T-helper 2 cell (primary cell): Measurements from ENCODE around the gene HDGFL3.
A peak's percentile ranks its signal among the peaks of the same experiment; 100 is the strongest.
"Not testable (repeated sequence)": the region's sequence is repeated elsewhere in the genome, so short reads cannot be mapped to it uniquely, and the experiment has no call there.

ENCODE experiments used
- DNase-seq, 5 experiments: peaks; one replicate each; pipeline versions ENCODE4 v3.0.0 to v3.0.0-alpha.2; 2012 to 2022
- total RNA-seq, 2 donors: gene quantifications; one replicate each; lab custom pipeline; 2026; lab: John Stamatoyannopoulos, UW

Gene HDGFL3
- 6.2 to 11.9 reads per million in 2 donors for total RNA-seq

- DNase-seq = peak in 1 of 5 experiments; percentile 71
Measured at GRCh38 chr15:83207660-83208366, at the start of gene HDGFL3. TSS of gene HDGFL3 (minus strand) at chr15:83207823. CDS start at chr15:83207414, 409 bp downstream.

GRCh38 chr15:83250781-83251180 is 43.2 kb upstream of the HDGFL3 start:
- no peak for DNase-seq

DNA sequence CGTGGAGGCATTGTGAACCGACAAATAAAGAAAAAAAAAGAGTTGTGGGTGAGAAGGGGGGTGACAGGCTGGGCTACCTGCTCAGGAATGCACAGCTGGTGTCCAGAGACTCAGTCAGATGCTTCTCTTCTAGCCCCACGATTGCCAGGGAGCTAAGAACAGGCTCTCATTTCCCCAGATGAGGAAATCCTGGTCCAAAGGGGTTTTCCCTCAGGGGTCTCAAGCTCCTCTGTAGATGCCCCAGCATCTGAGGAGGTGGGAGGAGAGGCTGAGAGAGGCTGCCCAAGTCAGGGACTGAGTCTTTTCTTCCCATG is 41.4 kb upstream of the HDGFL3 start:
- no peak for DNase-seq

DNA sequence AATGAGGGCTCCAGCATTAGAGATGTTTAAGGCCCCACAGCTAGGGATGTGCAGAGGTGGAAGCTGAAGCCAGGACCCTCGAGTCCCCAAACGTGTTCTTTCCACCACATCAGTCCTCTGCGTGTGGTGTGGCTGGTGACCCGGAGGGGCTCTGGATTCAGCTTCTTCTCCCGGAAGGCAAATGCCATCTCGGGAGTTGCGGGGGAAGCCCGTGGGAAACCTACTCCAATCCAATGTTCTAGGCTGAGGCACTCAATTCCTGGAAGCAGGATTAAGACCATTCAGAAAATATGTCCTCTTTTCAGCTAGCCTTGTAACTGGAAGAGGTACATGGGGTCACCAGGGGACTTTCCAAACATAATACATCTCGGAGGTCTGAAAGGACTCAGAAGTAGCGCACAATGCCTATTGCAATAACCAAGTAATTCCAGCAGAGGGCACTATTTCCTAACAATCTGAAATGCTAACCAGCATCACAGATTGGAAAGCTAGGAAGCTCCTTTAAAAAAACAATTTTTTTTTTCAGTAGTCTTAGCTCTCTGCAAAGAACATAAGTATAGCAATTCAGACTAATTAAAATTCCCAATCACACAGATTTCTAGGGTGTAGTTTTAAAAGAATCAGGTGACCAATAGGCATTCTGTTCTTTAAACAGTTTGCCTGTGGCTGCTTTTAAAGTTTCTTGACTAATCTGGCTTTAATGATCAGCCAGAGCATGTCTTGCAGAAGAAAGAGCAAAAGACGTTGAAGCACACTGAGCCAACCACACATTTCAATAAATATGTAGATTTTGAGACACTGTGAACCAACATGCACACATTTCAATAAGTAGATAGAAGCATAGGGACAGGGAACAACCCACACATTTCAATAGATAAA is 40.8 kb upstream of the HDGFL3 start:
- DNase-seq = peak in 1 of 5 experiments; percentile 50

DNA sequence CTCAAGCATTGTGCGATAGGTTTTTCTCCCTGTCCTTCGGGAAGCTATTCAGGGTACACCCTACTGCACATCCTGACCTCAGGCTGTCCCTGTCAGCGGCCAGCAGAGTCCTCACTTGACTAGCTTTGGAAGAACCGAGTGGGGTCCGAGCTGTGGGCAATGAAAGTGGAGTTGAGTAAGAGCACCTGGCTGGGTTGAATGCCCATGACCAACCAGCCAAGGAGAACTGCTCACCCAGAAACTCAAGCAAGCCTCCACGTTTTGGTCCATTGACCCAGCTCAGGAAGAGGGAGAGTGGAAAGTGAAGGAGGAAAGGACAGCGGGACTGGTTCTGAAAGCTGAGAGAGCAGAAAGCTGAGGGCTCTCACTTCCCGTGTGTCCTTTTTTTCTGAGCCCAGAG is 36.0 kb upstream of the HDGFL3 start:
- no peak for DNase-seq

DNA sequence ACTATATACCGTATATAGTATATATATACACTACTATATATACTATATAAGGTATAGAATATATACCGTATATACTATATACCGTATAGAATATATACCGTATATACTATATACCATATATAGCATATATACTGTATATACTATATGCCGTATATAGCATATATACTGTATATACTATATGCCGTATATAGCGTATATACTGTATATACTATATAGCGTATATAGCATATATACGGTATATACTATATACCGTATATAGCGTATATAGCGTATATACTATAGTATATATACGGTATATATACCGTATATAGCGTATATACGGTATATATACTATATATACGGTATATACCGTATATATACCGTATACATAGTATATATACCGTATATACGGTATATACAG is 22.6 kb upstream of the HDGFL3 start:
- no peak for DNase-seq

- no peak for DNase-seq
Measured at GRCh38 chr15:83225449-83225848, 17.8 kb upstream of the HDGFL3 start.

GRCh38 chr15:83221781-83222180 is 14.2 kb upstream of the HDGFL3 start:
- DNase-seq = not testable (repeated sequence)

GRCh38 chr15:83219026-83219425 is 11.4 kb upstream of the HDGFL3 start:
- DNase-seq = peak in 1 of 5 experiments; percentile 71

DNA sequence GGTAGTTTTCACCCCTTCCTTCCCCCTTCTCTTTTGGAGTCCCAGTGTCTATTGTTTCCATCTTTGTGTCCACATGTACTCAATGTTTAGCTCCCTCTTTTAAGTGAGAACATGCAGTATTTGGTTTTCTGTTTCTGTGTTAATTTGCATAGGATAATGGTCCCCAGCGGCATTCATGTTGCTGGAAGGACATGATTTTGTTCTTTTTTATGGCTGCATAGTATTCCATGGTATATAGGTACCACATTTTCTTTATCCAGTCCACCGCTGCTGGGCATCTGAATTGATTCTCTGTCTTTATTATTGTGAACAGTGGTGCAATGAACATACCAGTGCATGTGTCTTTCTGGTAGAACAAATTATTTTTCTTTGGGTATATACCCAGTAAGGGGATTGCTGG is 7.7 kb upstream of the HDGFL3 start:
- DNase-seq = no peak

GRCh38 chr15:83210619-83211018 is 3.0 kb upstream of the HDGFL3 start:
- no peak for DNase-seq

DNA sequence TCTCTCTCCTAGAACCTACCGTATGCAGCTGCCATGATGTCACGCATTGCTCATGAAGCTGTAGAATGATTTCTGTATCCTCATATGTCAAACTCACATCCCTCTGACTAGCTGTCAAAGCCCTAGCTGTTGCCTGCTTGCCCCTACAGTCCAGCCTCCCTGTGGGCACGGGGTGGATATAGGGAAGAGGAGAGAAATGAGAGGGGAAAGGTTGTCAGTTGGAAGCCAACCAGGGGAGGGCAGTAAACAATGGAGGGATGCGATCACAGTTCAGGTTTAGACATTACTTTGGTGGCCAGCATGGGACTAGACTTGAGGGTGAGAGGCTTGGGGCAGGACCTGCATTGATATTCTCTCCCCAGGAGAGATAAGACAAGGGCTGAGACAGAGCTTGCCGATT is 1.7 kb upstream of the HDGFL3 start:
- no peak for DNase-seq

DNA sequence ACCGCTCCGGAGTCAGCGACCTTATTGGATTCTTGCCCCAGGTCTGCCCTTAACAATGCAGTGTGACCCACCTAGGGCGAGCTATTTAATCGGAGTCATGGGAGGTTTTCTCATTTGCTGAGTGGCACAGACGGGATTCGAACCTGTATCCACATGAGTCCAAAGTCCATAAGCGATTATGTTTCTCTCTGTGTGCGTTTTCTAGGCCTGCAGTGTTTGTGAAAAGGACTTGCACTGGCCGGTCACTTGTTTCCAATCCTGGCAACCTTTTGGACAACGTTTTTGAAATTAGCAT is 691 bp upstream of the HDGFL3 start:
- no peak for DNase-seq

DNA sequence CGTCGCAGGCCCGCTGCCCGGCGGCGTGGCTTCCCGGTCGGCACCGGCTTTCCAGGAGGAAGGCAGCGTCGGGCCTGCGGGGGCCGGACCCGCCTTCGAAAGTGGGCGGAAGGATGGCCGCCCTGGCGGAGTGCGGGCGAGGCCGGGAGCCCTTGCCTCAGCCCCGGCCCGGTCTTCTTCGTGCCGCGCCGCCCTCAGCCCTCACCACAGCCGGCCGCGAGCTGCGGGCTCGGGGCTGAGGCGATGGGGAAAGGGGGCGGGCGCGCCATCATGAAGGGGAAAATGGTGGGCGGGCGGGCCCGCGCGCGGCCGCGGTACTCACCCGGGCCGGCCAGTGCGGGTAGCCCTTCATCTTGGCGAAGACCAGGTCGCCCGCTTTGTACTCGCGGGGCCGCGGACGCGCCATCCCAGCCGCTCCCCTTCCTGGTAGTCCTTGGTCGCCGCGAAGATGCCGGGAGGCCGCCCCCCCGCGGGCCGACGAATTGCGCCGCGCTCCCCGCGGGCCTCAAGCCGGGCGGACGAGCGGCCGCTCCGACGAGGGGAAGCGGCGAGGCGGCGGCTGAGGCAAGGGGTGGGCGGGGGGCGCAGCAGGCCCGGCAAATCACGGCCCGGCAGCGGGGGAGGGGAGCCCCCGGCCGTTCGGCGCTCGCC is 489 bp downstream of the HDGFL3 start:
- peak in 1 of 5 experiments; percentile 54 for DNase-seq

DNA sequence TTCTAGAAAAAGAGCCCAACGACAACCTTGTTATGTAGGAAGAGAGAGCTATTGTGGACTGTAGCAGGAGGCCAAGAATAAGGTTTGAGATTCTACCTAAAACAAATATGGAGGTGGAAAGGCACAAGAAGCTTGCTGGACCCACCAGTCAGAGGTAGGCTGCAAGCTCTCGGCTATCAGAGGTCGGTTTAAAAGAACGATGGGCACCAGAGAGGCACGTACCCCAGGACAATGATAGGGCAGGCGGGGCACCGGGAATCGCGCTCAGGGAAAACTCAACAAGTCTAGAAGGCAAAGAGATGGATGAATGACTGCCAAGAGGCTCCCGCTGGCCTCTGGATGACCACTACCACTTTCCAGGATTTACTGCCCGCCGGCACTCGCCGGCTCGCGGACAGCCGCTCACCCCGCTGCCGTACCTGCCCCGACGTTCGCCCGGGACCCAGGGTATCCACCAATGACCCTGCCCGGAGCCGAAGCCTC is 1.1 kb downstream of the HDGFL3 start:
- DNase-seq = peak in 1 of 5 experiments; percentile 18

- peak in 1 of 5 experiments; percentile 43 for DNase-seq
Measured at GRCh38 chr15:83205725-83206324, 1.8 kb downstream of the HDGFL3 start.

GRCh38 chr15:83204697-83205096 is 2.9 kb downstream of the HDGFL3 start:
- DNase-seq = no peak

- no peak for DNase-seq
Measured at GRCh38 chr15:83203543-83203942, 4.1 kb downstream of the HDGFL3 start.

- peak in 1 of 5 experiments; percentile 74 for DNase-seq
Measured at GRCh38 chr15:83200589-83200988, 7.0 kb downstream of the HDGFL3 start.

DNA sequence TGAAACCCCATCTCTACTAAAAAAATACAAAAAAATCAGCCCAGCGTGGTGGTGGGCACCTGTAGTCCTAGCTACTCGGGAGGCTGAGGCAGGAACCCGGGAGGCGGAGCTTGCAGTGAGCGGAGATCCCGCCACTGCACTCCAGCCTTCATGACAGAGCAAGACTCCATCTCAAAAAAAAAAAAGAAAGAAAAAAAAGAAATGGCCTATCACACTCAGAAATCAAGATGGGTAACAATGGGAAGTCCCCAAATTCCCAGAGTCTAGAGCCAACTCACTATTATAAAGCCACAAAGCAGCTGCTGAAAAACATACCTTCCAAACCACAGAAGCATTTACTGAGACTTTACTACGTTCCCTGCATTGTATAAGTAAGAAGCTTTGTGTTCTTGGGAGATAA is 7.5 kb downstream of the HDGFL3 start:
- DNase-seq = peak in 1 of 5 experiments; percentile 79

DNA sequence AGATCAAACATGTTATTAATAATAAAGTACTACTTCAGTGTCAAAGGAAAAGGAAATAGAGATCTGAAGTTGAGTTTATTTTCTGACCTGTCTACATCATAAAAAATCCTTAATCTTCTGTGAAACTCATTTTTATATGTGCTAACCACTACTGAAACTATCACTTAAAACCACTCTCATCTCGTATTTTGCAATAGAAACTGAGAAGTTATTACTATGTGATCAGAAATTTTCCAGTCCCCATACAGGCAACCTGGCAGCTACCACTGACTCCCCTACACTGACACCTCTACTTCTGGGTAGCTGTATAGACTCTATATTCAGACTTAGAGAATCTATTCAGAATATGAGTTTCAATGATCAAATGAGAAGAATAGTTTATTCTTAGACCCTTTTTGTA is 8.3 kb downstream of the HDGFL3 start:
- DNase-seq = peak in 1 of 5 experiments; percentile 81

DNA sequence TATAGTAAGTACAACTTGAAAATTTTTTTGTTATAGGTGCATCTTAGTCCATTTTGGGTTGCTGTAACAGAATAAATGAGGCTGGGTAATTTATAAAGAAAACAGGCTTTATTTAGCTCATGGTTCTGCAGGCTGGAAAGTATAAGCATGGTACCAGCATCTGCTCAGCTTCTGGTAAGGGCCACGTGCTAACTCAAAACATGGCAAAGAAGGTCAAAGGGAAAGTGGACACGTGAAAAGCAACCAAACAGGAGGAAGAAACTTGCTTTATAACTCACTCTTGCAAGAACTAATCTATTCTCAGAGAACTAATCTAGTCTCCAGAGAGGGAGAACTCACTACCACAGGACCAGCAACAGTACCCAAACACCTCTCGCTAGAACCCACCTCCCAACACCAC is 9.1 kb downstream of the HDGFL3 start:
- peak in 1 of 5 experiments; percentile 25 for DNase-seq

GRCh38 chr15:83194528-83194927 is 13.1 kb downstream of the HDGFL3 start:
- no peak for DNase-seq
